ENCODE measurements around the gene SHTN1. TPM values are rescaled to one million over a fixed set of nuclear protein-coding genes. Genes with fewer than 3 reads are reported as not detected.

SHTN1 gene
- total RNA-seq, 1 donor from 2014 or later = 18.2 TPM

- DNase-seq (ENCODE audit: extremely low spot score, unreplicated experiment) = no peak
- H3K36me3 Mint-ChIP-seq = no peaks in the 10 kb centered on the region
- H3K27ac Mint-ChIP-seq = no peak overlapping the region
- H3K27me3 Mint-ChIP-seq = no peaks in the 10 kb centered on the region
- H3K9me3 Mint-ChIP-seq = no peaks in the 10 kb centered on the region
- TF ChIP-seq, protein P1, sequence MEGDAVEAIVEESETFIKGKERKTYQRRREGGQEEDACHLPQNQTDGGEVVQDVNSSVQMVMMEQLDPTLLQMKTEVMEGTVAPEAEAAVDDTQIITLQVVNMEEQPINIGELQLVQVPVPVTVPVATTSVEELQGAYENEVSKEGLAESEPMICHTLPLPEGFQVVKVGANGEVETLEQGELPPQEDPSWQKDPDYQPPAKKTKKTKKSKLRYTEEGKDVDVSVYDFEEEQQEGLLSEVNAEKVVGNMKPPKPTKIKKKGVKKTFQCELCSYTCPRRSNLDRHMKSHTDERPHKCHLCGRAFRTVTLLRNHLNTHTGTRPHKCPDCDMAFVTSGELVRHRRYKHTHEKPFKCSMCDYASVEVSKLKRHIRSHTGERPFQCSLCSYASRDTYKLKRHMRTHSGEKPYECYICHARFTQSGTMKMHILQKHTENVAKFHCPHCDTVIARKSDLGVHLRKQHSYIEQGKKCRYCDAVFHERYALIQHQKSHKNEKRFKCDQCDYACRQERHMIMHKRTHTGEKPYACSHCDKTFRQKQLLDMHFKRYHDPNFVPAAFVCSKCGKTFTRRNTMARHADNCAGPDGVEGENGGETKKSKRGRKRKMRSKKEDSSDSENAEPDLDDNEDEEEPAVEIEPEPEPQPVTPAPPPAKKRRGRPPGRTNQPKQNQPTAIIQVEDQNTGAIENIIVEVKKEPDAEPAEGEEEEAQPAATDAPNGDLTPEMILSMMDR (conservative IDR thresholded peaks at IDR 0.05) = no peak
- no peak overlapping the region for H3K4me3 Mint-ChIP-seq
- H3K4me1 Mint-ChIP-seq (ENCODE audit: unreplicated experiment) = no peaks in the 10 kb centered on the region
These were observed 36.7 kb downstream of the SHTN1 start for GRCh38 chr10:116968331-116968730.

GRCh38 chr10:116961406-116962251, 43.4 kb downstream of the SHTN1 start:
- Mint-ChIP-seq H3K36me3 (no peaks in the 10 kb centered on the region), H3K9me3 (no peaks in the 10 kb centered on the region), H3K27me3 (no peaks in the 10 kb centered on the region), H3K4me1 (ENCODE audit: unreplicated experiment) (peaks cover 5% of the 10 kb centered on the region), H3K4me3 (no peak overlapping the region), H3K27ac (no peak overlapping the region)
- DNase-seq (ENCODE audit: extremely low spot score, unreplicated experiment) = no peak
- TF ChIP-seq, protein P1 (conservative IDR thresholded peaks at IDR 0.05) = no peak

DNA sequence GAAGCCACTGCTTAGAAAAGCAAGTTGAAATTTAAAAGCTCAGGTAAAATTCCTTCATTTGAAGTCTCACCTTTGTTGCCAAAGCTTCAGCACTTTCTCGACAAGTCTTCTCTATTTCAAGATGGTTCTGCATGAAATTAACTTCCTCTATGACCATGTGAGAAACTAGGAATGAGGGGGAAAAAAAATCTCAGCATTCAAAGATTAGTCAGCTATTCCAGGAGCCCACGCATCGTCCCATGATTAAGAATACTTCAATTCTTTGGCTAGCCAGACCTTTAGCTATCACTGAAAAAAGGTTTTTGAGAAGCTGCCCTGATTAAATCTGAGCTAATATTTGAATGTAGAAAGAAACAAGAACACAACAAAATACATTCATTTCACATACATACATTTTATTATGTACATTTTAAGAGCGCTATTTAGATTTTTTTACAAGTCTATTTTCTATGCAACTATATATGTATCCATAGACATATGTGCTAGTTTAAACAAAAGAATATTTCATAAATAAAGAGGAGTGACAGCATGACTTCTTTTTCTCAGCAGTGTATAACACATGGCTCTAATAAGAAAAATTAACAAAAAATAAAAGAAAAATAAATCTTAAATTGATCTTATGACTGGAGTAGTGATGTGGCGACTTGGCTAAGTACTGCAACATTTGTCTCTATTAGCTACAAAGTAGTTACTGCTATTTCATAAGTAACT, 44.8 kb downstream of the SHTN1 start:
- Mint-ChIP-seq H3K27me3 (no peaks in the 10 kb centered on the region), H3K36me3 (no peaks in the 10 kb centered on the region), H3K27ac (no peak overlapping the region), H3K4me3 (no peak overlapping the region), H3K9me3 (no peaks in the 10 kb centered on the region), H3K4me1 (ENCODE audit: unreplicated experiment) (peaks cover 5% of the 10 kb centered on the region)
- TF ChIP-seq, protein P1 (conservative IDR thresholded peaks at IDR 0.05) = no peak
- no peak for DNase-seq (ENCODE audit: extremely low spot score, unreplicated experiment)

GRCh38 chr10:116952729-116953128, 52.3 kb downstream of the SHTN1 start:
- TF ChIP-seq, protein P1 (conservative IDR thresholded peaks at IDR 0.05) = no peak
- H3K4me3 Mint-ChIP-seq = no peak overlapping the region
- peaks cover 10% of the 10 kb centered on the region for H3K36me3 Mint-ChIP-seq
- H3K27me3 Mint-ChIP-seq = no peaks in the 10 kb centered on the region
- H3K9me3 Mint-ChIP-seq = no peaks in the 10 kb centered on the region
- no peak overlapping the region for H3K27ac Mint-ChIP-seq
- no peak for DNase-seq (ENCODE audit: extremely low spot score, unreplicated experiment)
- H3K4me1 Mint-ChIP-seq (ENCODE audit: unreplicated experiment) = peaks cover 9% of the 10 kb centered on the region

DNA sequence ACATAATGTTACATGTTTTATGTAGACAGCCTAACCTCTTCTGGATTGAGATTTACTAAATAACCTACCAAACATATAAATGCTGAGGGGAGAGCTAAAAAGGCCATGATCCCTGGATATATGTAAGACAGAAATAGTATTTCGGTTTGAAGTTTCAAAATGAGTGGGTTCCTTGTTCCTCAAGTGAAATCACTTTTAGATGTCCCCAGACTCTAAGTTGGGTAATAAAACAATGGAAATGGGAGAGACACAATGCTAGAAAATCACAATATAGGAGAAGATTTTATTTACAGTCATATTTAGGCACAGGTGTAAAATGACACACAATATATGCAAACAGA, 56.5 kb downstream of the SHTN1 start:
- no peak for DNase-seq (ENCODE audit: extremely low spot score, unreplicated experiment)
- Mint-ChIP-seq H3K36me3 (peaks cover 13% of the 10 kb centered on the region), H3K4me1 (ENCODE audit: unreplicated experiment) (peaks cover 9% of the 10 kb centered on the region), H3K27me3 (no peaks in the 10 kb centered on the region), H3K27ac (no peak overlapping the region), H3K4me3 (no peak overlapping the region), H3K9me3 (no peaks in the 10 kb centered on the region)
- TF ChIP-seq, protein P1 (conservative IDR thresholded peaks at IDR 0.05) = no peak
